ENCODE results near the gene TWIST2.

TWIST2 gene

GRCh38 chr2:238943338-238944067 is 95.6 kb downstream of the TWIST2 start:
- TF ChIP-seq, protein P1, sequence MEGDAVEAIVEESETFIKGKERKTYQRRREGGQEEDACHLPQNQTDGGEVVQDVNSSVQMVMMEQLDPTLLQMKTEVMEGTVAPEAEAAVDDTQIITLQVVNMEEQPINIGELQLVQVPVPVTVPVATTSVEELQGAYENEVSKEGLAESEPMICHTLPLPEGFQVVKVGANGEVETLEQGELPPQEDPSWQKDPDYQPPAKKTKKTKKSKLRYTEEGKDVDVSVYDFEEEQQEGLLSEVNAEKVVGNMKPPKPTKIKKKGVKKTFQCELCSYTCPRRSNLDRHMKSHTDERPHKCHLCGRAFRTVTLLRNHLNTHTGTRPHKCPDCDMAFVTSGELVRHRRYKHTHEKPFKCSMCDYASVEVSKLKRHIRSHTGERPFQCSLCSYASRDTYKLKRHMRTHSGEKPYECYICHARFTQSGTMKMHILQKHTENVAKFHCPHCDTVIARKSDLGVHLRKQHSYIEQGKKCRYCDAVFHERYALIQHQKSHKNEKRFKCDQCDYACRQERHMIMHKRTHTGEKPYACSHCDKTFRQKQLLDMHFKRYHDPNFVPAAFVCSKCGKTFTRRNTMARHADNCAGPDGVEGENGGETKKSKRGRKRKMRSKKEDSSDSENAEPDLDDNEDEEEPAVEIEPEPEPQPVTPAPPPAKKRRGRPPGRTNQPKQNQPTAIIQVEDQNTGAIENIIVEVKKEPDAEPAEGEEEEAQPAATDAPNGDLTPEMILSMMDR (IDR thresholded peaks at IDR 0.05; ENCODE audit: insufficient read depth, missing control alignments): no peak
- no peak for FAIRE-seq
- DNase-seq (ENCODE audit: insufficient read length, low spot score): no peak

DNA sequence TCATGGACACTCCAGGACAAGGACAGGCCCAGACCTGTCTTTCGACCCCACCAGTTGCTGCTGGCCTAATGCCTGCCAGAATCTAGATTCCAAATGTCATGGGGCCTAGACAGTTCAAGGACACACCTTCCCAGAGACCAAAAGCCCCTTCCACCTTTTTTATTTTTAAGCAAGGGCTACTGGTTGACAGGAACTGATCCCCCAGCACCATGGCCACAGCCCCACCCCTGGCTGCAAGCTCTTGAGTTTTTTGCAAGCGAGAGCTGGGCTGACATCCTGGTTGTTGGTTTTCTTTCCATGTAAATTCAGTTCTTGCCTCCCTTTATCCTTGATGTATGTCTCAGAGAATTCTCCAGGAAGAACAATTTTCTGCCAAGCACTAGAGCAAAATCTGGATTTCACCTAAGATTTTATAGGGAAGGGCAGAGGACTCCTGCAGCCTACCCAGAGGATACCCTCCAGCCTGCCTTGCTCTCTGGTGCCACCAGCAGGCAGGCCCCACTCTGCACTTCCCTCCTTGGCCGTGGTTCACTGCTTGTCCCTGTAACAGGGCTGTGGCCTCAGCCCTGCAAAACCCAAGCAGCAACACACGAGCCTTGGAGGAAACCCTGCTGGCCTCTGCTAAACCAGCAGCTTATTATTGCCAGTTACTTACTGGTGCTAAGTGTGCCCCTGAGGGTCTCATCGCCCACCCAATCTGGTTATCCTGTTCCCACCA is 97.7 kb downstream of the TWIST2 start:
- TF ChIP-seq, protein P1 (IDR thresholded peaks at IDR 0.05; ENCODE audit: insufficient read depth, missing control alignments): no peak
- no peak for DNase-seq (ENCODE audit: insufficient read length, low spot score)
- FAIRE-seq: no peak

DNA sequence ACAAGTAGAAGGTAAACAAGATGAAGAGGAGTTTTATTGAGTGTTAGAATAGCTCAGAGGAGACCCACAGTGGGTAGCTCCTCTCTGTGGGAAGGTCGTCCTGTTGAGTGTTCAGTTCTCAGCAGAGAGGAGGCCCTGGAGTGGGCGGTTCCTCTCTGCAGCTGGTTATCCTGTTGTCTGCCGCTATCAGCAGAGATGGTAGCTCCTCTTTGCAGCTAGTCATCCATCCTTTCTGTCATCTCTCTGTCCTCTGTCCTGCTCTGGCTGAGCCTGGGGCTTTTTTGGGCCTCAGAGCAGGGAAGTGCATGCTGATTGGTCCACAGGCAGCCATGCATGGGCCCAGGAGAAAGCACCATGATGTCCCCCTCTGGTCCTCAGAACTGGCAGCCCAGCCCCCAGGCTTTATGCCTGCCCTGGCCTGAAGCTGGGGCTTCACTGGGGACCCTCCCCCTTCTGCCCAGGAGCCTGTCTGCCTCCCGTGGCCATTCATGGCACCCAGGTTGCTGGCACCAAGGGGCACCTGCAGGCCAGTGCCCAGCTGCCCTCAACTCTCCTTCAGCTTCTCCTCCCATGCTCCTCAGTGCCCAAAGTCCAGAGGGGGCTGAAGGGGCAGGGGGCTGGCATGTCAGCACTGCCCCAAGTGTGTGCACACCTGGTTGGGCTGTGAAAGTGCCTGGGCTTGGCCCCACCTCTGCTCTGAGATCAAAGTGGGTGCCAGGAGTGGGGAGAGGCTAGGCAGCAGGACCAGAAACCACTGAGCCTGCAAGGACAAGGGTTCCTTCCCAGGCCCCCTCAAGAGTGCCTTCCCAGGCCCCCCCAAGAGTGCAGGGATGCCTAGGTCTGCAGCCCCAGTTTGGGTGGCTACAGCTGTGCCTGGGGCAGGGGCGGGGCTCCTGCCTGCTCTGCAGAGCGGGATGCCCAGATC is 98.7 kb downstream of the TWIST2 start:
- FAIRE-seq (no peak), DNase-seq (ENCODE audit: insufficient read length, low spot score) (no peak)
- TF ChIP-seq, protein P1 (IDR thresholded peaks at IDR 0.05; ENCODE audit: insufficient read depth, missing control alignments): no peak

GRCh38 chr2:238947243-238947760 is 99.4 kb downstream of the TWIST2 start:
- DNase-seq (ENCODE audit: insufficient read length, low spot score) (no peak), FAIRE-seq (no peak)
- TF ChIP-seq, protein P1 (IDR thresholded peaks at IDR 0.05; ENCODE audit: insufficient read depth, missing control alignments): no peak

GRCh38 chr2:238947920-238948710 is 100.2 kb downstream of the TWIST2 start:
- FAIRE-seq (no peak), DNase-seq (ENCODE audit: insufficient read length, low spot score) (no peak)

More at GRCh38 chr2:238947920-238948710, 100.2 kb downstream of the TWIST2 start:
- TF ChIP-seq, protein P1 (IDR thresholded peaks at IDR 0.05; ENCODE audit: insufficient read depth, missing control alignments): no peak

Data from D721Med (cell line).